Left colon (tissue), 2 donors: ENCODE results near the gene ATXN2. TPM values are rescaled to one million over a fixed set of nuclear protein-coding genes. Genes with fewer than 3 reads are reported as not detected.
"Not testable (repeated sequence)": the region's sequence is repeated elsewhere in the genome, so short reads cannot be mapped to it uniquely, and the experiment has no call there.

Source experiments
- ATAC-seq: fragments of 200-7000 bp; cut with Tn5 transposase; one replicate; pipeline ENCODE4 v1.9.1; 2020; ENCODE audit warnings: mild to moderate bottlenecking, moderate library complexity
- DNase-seq, 2 donors: peaks; one replicate each; pipeline ENCODE4 v3.0.0-alpha.2; 2020
- intact Hi-C, 2 donors: fragments of 100-400 bp; cut with DNase I in 1 of 2; cut with micrococcal nuclease in 1 of 2; formaldehyde crosslinking; loops; one replicate each; pipeline versions ENCODE4 v1.11.2 to v1.14.0; 2022; cut with DNase I, micrococcal nuclease
- total RNA-seq, 2 donors: library from RNA; stranded (reverse); fragmentation: NEBNext Ultra II Directional; extraction: Animal tissue kit (Norgen Biotek cat#: 25700); gene quantifications; one replicate each; pipeline ENCODE4 v1.2.1, GENCODE V29; 2021
- donor health status: DM: no; HTN: no; CAD: no.
- donor health status: DM: yes; HTN: yes; CAD: no.

The ATXN2 gene
- total RNA-seq, 2 donors from 2014 or later, result 43.0 to 64.2 TPM

DNA sequence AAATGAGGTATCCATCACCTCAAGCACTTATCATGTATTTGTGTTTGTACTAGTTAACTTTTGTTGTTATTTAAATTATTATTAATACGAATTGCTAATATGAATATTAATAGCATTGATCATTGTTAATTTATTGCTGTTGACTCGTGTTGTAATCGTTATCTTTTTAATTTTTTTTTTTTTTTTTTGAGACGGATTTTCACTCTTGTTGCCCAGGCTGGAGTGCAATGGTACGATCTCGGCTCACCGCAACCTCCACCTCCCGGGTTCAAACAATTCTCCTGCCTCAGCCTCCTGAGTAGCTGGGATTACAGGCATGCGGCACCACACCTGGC, 196.7 kb downstream of the ATXN2 start:
- not testable (repeated sequence) for ATAC-seq, DNase-seq
- intact Hi-C loops, result loop anchor here in 1 of 2 donors (5.0 kb wide), 1 partner anchor 50 kb away; no protein-coding TSS in a partner anchor

Other genes starting within 250 kb of the ATXN2 start
- 10 to 100 TPM; 27.9 to 39.1 TPM for gene PHETA1, start 230.2 kb downstream of the ATXN2 start, total RNA-seq
- gene SH2B3, start 193.4 kb downstream of the ATXN2 start, total RNA-seq, result 10 to 100 TPM; 22.9 to 27.1 TPM
- 10 to 100 TPM; 15.7 to 19.7 TPM for gene BRAP, start 86.6 kb upstream of the ATXN2 start, total RNA-seq
- 10 to 100 TPM; 39.5 to 44.1 TPM for gene ACAD10, start 86.7 kb upstream of the ATXN2 start, total RNA-seq
- gene ALDH2, start 167.6 kb upstream of the ATXN2 start, total RNA-seq, result 100 to 1,000 TPM; 371 to 399 TPM
- gene MAPKAPK5, start 242.9 kb upstream of the ATXN2 start, total RNA-seq, result 10 to 100 TPM; 76.1 to 86.4 TPM